Erythroblast (primary cell): ENCODE measurements around the gene TNK1.

ENCODE experiments used
- GATA1 ChIP-seq: IDR thresholded peaks from 2 replicates; pipeline ENCODE4 v1.6.1; 2011; ENCODE audit warnings: low read depth, mild to moderate bottlenecking, control low read depth, low read length, moderate library complexity
- POLR2A ChIP-seq: IDR thresholded peaks from 2 replicates; pipeline ENCODE4 v1.6.1; 2011; ENCODE audit warnings: mild to moderate bottlenecking, low read length

DNA sequence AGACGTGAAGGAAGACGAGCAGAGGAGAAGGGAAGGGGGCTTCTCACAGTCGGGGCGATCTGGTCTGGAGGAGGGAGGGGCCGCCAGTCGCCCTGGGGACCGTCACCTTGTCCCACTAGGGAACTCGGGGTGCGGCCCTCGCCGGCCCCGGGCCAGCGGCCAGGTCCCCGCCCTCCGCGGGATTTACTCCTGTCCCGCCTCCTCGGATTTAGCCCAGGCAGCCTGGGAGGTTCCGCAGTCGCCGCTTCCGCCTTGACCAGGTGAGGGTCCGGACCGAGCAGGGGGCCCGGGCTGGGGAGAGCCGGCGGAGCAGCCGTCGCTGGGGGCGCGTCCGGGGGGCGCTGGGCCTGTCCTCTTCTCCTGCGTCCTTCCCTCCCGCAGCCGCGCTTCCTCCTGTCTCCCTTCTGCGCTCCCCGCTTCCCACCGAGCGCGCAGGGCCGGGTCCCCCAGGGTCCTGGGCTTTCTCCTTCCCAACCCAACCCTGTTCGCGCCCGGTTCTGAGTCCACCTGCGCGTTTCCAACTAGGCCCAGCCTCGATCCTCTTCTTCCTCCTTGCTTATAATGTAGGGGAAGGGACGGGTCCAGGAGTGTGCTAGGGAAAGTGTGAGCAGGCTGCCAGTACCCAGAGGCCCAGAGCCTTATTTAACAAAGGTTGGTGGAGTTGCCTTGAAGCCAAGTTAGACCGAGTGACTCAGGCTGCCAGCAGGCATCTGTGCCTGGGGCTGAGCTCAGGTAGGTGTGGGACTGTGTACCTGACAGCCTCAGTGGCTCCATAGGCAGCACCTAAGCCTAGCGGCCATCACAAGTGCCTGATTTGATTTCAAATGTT lies at the start of gene TNK1:
- TF ChIP-seq POLR2A (no peak), GATA1 (no peak)
